ENCODE results near the gene HIBADH. TPM values are rescaled to one million over a fixed set of nuclear protein-coding genes. Genes with fewer than 3 reads are reported as not detected.
A peak's percentile ranks its signal among the peaks of the same experiment; 100 is the strongest.
"Not testable (repeated sequence)": the region's sequence is repeated elsewhere in the genome, so short reads cannot be mapped to it uniquely, and the experiment has no call there.

HIBADH gene
- total RNA-seq, 4 donors from 2014 or later: 31.3 to 39.6 (median 33.7) TPM

DNA sequence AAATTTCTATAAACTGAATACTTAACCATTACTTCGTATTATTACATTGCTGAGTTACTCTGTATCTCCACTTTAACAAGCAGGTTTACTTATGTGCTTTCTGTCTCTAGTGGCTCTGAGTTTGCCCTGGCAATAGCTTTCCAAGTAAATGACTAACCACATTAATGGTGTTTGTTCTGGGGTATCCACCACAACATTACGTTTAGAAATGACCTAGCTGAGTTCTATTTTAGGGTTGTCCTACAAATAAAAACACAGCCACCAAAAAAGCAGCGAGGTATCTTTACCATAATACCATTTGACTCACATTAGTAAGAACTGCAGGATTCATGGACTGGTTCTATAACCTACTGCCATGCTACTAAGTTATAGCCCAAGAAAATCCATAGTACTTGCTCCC, 83.1 kb downstream of the HIBADH start:
- no peaks in the 10 kb centered on the region for H3K9me3 ChIP-seq
- no peak overlapping the region for H3K27ac ChIP-seq
- no peaks in the 10 kb centered on the region for H3K4me1 ChIP-seq
- no peaks in the 10 kb centered on the region for H3K36me3 ChIP-seq
- DNase-seq: no peak
- H3K27me3 ChIP-seq: no peaks in the 10 kb centered on the region
- TF ChIP-seq POLR2A (IDR thresholded peaks at IDR 0.05) (no peak), CTCF (IDR thresholded peaks at IDR 0.05) (no peak)
- H3K4me3 ChIP-seq: no peak overlapping the region

GRCh38 chr7:27578169-27578568, 84.5 kb downstream of the HIBADH start:
- DNase-seq, H3K27me3 ChIP-seq, H3K4me1 ChIP-seq, H3K9me3 ChIP-seq, H3K36me3 ChIP-seq, H3K27ac ChIP-seq, H3K4me3 ChIP-seq: not testable (repeated sequence)

DNA sequence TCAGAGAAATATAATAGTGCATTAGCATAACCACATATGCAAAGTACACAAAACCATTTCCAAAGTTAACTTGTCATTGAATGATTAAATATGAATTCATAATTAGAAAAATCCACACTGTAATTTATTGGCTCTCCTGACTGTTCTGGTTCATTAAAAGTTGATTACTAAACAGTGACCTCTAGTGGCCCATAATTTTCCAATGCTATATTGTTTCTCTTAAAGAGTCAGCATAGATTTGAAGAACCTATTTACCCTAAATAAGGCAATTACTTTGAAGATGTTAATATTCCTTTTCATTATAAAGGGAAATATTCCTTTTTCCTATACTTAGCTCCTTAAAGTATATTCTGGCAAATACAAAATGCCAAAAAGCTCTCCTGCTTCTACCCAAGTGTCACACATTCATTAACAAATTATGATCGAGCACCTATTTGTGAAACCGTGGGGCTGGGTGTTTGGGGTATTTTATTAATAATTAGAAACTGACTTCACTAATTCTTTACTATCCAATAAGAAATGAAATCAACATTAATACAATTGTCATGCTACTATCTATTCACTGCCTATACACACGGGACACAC, 86.2 kb downstream of the HIBADH start:
- H3K4me1 ChIP-seq: no peaks in the 10 kb centered on the region
- no peak overlapping the region for H3K4me3 ChIP-seq
- H3K27ac ChIP-seq: no peak overlapping the region
- H3K36me3 ChIP-seq: no peaks in the 10 kb centered on the region
- DNase-seq: no peak
- H3K27me3 ChIP-seq: no peaks in the 10 kb centered on the region
- no peaks in the 10 kb centered on the region for H3K9me3 ChIP-seq
- TF ChIP-seq CTCF (IDR thresholded peaks at IDR 0.05) (peak in 5 of 6 experiments; percentile 44 to 72 (median 67)), POLR2A (IDR thresholded peaks at IDR 0.05) (no peak)

DNA sequence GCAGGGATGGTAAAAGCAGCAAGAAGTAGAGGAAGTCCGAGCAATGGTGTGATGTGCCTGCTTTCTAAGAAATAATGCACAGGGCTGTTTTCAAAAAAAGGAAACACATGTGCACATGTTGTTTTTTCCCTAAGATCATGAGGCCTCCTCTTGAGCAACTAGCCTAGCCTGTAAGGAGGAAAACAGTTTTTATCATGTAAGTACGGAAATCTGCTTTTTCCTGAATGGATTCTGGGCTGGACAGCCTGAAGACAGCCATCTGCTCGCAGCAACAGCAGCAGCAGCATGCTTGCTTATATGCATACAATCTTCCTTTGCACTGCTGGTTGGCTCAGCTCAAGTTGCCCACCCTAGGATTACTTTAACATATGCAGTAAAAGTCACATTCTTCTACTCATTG, 87.1 kb downstream of the HIBADH start:
- no peak overlapping the region for H3K4me3 ChIP-seq
- no peaks in the 10 kb centered on the region for H3K4me1 ChIP-seq
- H3K27me3 ChIP-seq: no peaks in the 10 kb centered on the region
- H3K36me3 ChIP-seq: no peaks in the 10 kb centered on the region
- H3K27ac ChIP-seq: no peak overlapping the region
- no peak for DNase-seq
- no peaks in the 10 kb centered on the region for H3K9me3 ChIP-seq
- TF ChIP-seq CTCF (IDR thresholded peaks at IDR 0.05): no peak
- TF ChIP-seq POLR2A (IDR thresholded peaks at IDR 0.05): no peak

GRCh38 chr7:27569106-27569505, 93.6 kb downstream of the HIBADH start:
- Histone ChIP-seq H3K4me1 (no peaks in the 10 kb centered on the region), H3K9me3 (no peaks in the 10 kb centered on the region), H3K4me3 (no peak overlapping the region), H3K36me3 (no peaks in the 10 kb centered on the region), H3K27ac (no peak overlapping the region), H3K27me3 (no peaks in the 10 kb centered on the region)
- TF ChIP-seq CTCF (IDR thresholded peaks at IDR 0.05) (no peak), POLR2A (IDR thresholded peaks at IDR 0.05) (no peak)
- DNase-seq: no peak

DNA sequence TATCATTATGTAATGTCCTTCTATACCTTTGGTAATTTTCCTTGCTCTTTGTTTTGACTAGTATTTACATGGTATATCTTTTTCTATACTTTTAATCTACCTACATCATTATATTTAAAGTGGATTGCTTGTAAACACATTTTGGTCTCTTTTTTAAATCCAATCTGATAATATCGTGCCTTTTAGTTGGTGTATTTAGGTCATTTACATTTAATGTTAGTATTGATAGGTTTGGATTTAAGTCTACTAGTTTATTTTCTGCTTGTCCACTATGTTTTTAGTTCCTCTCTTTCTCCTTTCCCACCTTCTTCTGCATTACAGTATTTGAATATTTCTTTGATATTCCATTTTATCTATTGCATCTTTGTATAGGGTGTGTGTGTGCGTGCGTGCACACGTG, 95.4 kb downstream of the HIBADH start:
- no peaks in the 10 kb centered on the region for H3K4me1 ChIP-seq
- no peaks in the 10 kb centered on the region for H3K36me3 ChIP-seq
- no peak overlapping the region for H3K27ac ChIP-seq
- no peaks in the 10 kb centered on the region for H3K9me3 ChIP-seq
- no peak for DNase-seq
- H3K27me3 ChIP-seq: no peaks in the 10 kb centered on the region
- no peak for TF ChIP-seq CTCF (IDR thresholded peaks at IDR 0.05)
- no peak for TF ChIP-seq POLR2A (IDR thresholded peaks at IDR 0.05)
- H3K4me3 ChIP-seq: no peak overlapping the region
